Tibial nerve (tissue), 3 donors: ENCODE results near the gene ZNF408.

Experiments used
- CTCF ChIP-seq, 5 experiments: fragments of 200-600 bp in 3 of 5; fragments of 450-650 bp in 2 of 5; sonication (generic) in 3 of 5; IDR thresholded peaks; one replicate each; pipeline ENCODE4 v1.5.1; 2016 to 2019; ENCODE audit warnings: antibody characterized with exemption in 5 of 5, mild to moderate bottlenecking in 3 of 5, moderate library complexity in 2 of 5
- POLR2A ChIP-seq, 2 donors: fragments of 450-650 bp; IDR thresholded peaks; one replicate each; pipeline ENCODE4 v1.6.1; 2017; ENCODE audit warnings: antibody characterized with exemption in 2 of 2, mild to moderate bottlenecking in 2 of 2, moderate library complexity in 2 of 2

- no peak for TF ChIP-seq POLR2A (IDR thresholded peaks at IDR 0.05)
- no peak for TF ChIP-seq CTCF (IDR thresholded peaks at IDR 0.05)
These were observed 10.5 kb downstream of the ZNF408 start for GRCh38 chr11:46711303-46711702.
